ENCODE results near the gene ITGB8. TPM values are rescaled to one million over a fixed set of nuclear protein-coding genes. Genes with fewer than 3 reads are reported as not detected.

The ITGB8 gene
- polyA plus RNA-seq, 1 donor from 2014 or later, result 12.2 TPM

DNA sequence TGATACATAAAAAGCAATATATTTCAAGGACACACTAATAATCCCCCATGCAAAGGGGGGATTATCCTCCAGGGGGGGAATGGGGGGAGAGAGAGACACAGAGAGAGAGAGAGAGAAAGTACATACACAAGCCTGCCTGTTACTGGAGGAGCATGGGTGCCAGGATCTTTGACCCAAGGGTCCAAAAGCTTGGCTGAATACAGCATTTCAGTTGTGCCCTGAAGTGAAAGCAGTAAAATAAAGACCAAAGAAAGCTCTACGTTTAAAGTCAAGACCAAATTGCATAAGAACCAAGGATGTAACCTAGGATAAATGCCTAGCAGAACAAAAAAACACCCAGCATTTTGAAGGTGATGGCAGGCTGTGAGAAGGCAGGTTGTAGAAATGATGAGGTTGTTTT, 27.8 kb upstream of the ITGB8 start:
- Histone ChIP-seq H3K36me3 (ENCODE audit: insufficient read depth, low read length) (no peaks in the 10 kb centered on the region), H3K4me3 (ENCODE audit: low read length) (no peak overlapping the region), H3K9me2 (ENCODE audit: insufficient read depth, low read length) (no peaks in the 10 kb centered on the region), H3K27me3 (ENCODE audit: insufficient read depth, low read depth, low read length) (no peaks in the 10 kb centered on the region), H2AFZ (ENCODE audit: low read depth, low read length) (no peak overlapping the region), H3K27ac (ENCODE audit: low read length) (no peak overlapping the region), H3K79me2 (replicated peaks; ENCODE audit: insufficient read depth, low read length) (no peaks in the 10 kb centered on the region), H4K20me1 (ENCODE audit: insufficient read depth) (no peaks in the 10 kb centered on the region), H3K4me2 (ENCODE audit: low read length) (no peak overlapping the region), H3K9me3 (ENCODE audit: low read length) (no peaks in the 10 kb centered on the region), H3K9ac (ENCODE audit: low read length) (no peak overlapping the region), H3F3A (ENCODE audit: insufficient read depth, low read length, poor library complexity, severe bottlenecking) (no peaks in the 10 kb centered on the region)
- TF ChIP-seq, protein P1, sequence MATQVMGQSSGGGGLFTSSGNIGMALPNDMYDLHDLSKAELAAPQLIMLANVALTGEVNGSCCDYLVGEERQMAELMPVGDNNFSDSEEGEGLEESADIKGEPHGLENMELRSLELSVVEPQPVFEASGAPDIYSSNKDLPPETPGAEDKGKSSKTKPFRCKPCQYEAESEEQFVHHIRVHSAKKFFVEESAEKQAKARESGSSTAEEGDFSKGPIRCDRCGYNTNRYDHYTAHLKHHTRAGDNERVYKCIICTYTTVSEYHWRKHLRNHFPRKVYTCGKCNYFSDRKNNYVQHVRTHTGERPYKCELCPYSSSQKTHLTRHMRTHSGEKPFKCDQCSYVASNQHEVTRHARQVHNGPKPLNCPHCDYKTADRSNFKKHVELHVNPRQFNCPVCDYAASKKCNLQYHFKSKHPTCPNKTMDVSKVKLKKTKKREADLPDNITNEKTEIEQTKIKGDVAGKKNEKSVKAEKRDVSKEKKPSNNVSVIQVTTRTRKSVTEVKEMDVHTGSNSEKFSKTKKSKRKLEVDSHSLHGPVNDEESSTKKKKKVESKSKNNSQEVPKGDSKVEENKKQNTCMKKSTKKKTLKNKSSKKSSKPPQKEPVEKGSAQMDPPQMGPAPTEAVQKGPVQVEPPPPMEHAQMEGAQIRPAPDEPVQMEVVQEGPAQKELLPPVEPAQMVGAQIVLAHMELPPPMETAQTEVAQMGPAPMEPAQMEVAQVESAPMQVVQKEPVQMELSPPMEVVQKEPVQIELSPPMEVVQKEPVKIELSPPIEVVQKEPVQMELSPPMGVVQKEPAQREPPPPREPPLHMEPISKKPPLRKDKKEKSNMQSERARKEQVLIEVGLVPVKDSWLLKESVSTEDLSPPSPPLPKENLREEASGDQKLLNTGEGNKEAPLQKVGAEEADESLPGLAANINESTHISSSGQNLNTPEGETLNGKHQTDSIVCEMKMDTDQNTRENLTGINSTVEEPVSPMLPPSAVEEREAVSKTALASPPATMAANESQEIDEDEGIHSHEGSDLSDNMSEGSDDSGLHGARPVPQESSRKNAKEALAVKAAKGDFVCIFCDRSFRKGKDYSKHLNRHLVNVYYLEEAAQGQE (IDR thresholded peaks at IDR 0.05; ENCODE audit: borderline replicate concordance), result no peak
- TF ChIP-seq MXI1 (conservative IDR thresholded peaks at IDR 0.05; ENCODE audit: poor library complexity, severe bottlenecking) (no peak), EZH2 (IDR thresholded peaks at IDR 0.05; ENCODE audit: borderline replicate concordance, insufficient read depth, low read length, poor library complexity, severe bottlenecking) (no peak), SMC3 (conservative IDR thresholded peaks at IDR 0.05; ENCODE audit: poor library complexity) (no peak), RAD21 (conservative IDR thresholded peaks at IDR 0.05) (no peak), EP300 (conservative IDR thresholded peaks at IDR 0.05; ENCODE audit: poor library complexity, severe bottlenecking) (no peak), POLR2AphosphoS5 (IDR thresholded peaks at IDR 0.05) (no peak), TAF1 (IDR thresholded peaks at IDR 0.05; ENCODE audit: low read depth) (no peak)
- TF ChIP-seq, protein P2, sequence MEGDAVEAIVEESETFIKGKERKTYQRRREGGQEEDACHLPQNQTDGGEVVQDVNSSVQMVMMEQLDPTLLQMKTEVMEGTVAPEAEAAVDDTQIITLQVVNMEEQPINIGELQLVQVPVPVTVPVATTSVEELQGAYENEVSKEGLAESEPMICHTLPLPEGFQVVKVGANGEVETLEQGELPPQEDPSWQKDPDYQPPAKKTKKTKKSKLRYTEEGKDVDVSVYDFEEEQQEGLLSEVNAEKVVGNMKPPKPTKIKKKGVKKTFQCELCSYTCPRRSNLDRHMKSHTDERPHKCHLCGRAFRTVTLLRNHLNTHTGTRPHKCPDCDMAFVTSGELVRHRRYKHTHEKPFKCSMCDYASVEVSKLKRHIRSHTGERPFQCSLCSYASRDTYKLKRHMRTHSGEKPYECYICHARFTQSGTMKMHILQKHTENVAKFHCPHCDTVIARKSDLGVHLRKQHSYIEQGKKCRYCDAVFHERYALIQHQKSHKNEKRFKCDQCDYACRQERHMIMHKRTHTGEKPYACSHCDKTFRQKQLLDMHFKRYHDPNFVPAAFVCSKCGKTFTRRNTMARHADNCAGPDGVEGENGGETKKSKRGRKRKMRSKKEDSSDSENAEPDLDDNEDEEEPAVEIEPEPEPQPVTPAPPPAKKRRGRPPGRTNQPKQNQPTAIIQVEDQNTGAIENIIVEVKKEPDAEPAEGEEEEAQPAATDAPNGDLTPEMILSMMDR (IDR thresholded peaks at IDR 0.05; ENCODE audit: poor library complexity, severe bottlenecking), result no peak

DNA sequence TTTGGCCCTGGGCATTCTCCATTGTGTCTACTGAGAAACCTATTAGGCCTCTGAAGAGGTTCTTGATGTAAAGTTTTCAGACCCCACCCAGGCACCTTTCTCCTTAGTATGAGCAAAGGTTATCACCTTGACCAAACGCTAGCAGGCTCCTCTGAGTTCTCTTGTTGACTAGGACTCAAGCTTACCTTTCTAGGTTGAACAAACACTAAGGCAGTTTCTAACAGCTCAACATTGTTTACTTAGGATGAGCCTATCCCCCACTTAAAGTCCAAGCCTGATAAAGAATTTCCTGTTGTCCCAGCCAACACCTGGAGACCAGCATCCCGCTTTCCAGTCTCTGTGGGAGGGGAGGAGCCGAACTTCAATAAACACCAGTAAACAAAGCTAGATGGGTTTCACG, 26.3 kb upstream of the ITGB8 start:
- TF ChIP-seq, protein P1 (IDR thresholded peaks at IDR 0.05; ENCODE audit: borderline replicate concordance), result no peak
- TF ChIP-seq EZH2 (IDR thresholded peaks at IDR 0.05; ENCODE audit: borderline replicate concordance, insufficient read depth, low read length, poor library complexity, severe bottlenecking) (no peak), TAF1 (IDR thresholded peaks at IDR 0.05; ENCODE audit: low read depth) (no peak), MXI1 (conservative IDR thresholded peaks at IDR 0.05; ENCODE audit: poor library complexity, severe bottlenecking) (no peak), POLR2AphosphoS5 (IDR thresholded peaks at IDR 0.05) (no peak), RAD21 (conservative IDR thresholded peaks at IDR 0.05) (no peak), EP300 (conservative IDR thresholded peaks at IDR 0.05; ENCODE audit: poor library complexity, severe bottlenecking) (no peak), SMC3 (conservative IDR thresholded peaks at IDR 0.05; ENCODE audit: poor library complexity) (no peak)
- TF ChIP-seq, protein P2 (IDR thresholded peaks at IDR 0.05; ENCODE audit: poor library complexity, severe bottlenecking), result no peak
- Histone ChIP-seq H3K4me3 (ENCODE audit: low read length) (no peak overlapping the region), H4K20me1 (ENCODE audit: insufficient read depth) (no peaks in the 10 kb centered on the region), H3K36me3 (ENCODE audit: insufficient read depth, low read length) (no peaks in the 10 kb centered on the region), H3K9ac (ENCODE audit: low read length) (no peak overlapping the region), H2AFZ (ENCODE audit: low read depth, low read length) (no peak overlapping the region), H3K27me3 (ENCODE audit: insufficient read depth, low read depth, low read length) (no peaks in the 10 kb centered on the region), H3K9me3 (ENCODE audit: low read length) (no peaks in the 10 kb centered on the region), H3K4me2 (ENCODE audit: low read length) (no peak overlapping the region), H3K79me2 (replicated peaks; ENCODE audit: insufficient read depth, low read length) (no peaks in the 10 kb centered on the region), H3K9me2 (ENCODE audit: insufficient read depth, low read length) (no peaks in the 10 kb centered on the region), H3K27ac (ENCODE audit: low read length) (no peak overlapping the region), H3F3A (ENCODE audit: insufficient read depth, low read length, poor library complexity, severe bottlenecking) (no peaks in the 10 kb centered on the region)
